AG04450 (cell line): ENCODE results near the gene BUB1B. TPM values are rescaled to one million over a fixed set of nuclear protein-coding genes. Genes with fewer than 3 reads are reported as not detected.

Experiments used
- CTCF ChIA-PET: fragments of 300-600, 350-600 bp; formaldehyde crosslinking; extraction: SDS; loops from one replicate; lab custom pipeline; 2022; ENCODE audit warnings: antibody characterized with exemption, inconsistent platforms; lab: Charles Lee
- POLR2A ChIA-PET: fragments of 350-600 bp; formaldehyde crosslinking; extraction: SDS; loops from one replicate; lab custom pipeline; 2021; ENCODE audit warnings: antibody characterized with exemption, inconsistent platforms; lab: Yijun Ruan, JAX
- DNase-seq: peaks from one replicate; pipeline ENCODE4 v3.0.0-alpha.2; 2011; ENCODE audit warnings: low read depth, low spot score
- H3K27ac ChIP-seq: one replicate; pipeline ENCODE4 v1.5.1; 2012; ENCODE audit warnings: low read depth, low read length, control low read depth
- H3K27me3 ChIP-seq: one replicate; pipeline ENCODE4 v1.6.0; 2012; ENCODE audit warnings: low read length; ENCODE audit not compliant: control insufficient read depth, insufficient read depth
- H3K4me3 ChIP-seq: 2 replicates; pipeline ENCODE4 v1.5.1; 2011; ENCODE audit warnings: mild to moderate bottlenecking, low read depth, low read length, control low read depth
- H3K9me3 ChIP-seq: 2 replicates; pipeline ENCODE4 v1.5.1; 2012; ENCODE audit warnings: low read length; ENCODE audit not compliant: control insufficient read depth, insufficient read depth
- CTCF ChIP-seq: IDR thresholded peaks from 2 replicates; pipeline ENCODE4 v1.5.1; 2011; ENCODE audit warnings: low read depth, low read length, control low read depth, inconsistent platforms
- polyA plus RNA-seq: library from polyadenylated mRNA; depleted of rRNA; stranded (reverse); fragments of >200 nt; gene quantifications from 2 replicates; pipeline ENCODE4 v1.2.3, GENCODE V29; 2011

BUB1B gene
- polyA plus RNA-seq, 1 experiment, result 9.0 TPM

- Histone ChIP-seq H3K4me3 (no peak overlapping the region), H3K9me3 (no peaks in the 10 kb centered on the region), H3K27me3 (peaks cover 21% of the 10 kb centered on the region), H3K27ac (no peak overlapping the region)
- DNase-seq, result no peak
- POLR2A ChIA-PET, result no interaction called here
- no peak for TF ChIP-seq CTCF
- CTCF ChIA-PET, result interaction anchor here (1.8 kb wide), 1 partner anchor 33 kb away, joined by 6 read pairs; no protein-coding TSS in a partner anchor
Measured at GRCh38 chr15:40242213-40242599, 81.3 kb downstream of the BUB1B start.

GRCh38 chr15:40242601-40243000 is 81.7 kb downstream of the BUB1B start:
- ChIA-PET CTCF (no interaction called here), POLR2A (no interaction called here)
- H3K27me3 ChIP-seq, result peaks cover 25% of the 10 kb centered on the region
- H3K9me3 ChIP-seq, result no peaks in the 10 kb centered on the region
- no peak for DNase-seq
- no peak overlapping the region for H3K4me3 ChIP-seq
- TF ChIP-seq CTCF, result no peak
- no peak overlapping the region for H3K27ac ChIP-seq

- peaks cover 30% of the 10 kb centered on the region for H3K27me3 ChIP-seq
- H3K27ac ChIP-seq, result no peak overlapping the region
- no peak for TF ChIP-seq CTCF
- H3K4me3 ChIP-seq, result no peak overlapping the region
- POLR2A ChIA-PET, result no interaction called here
- no peaks in the 10 kb centered on the region for H3K9me3 ChIP-seq
- CTCF ChIA-PET, result interaction anchor here (3.4 kb wide), 1 partner anchor 32 kb away, joined by 14 read pairs; no protein-coding TSS in a partner anchor
- DNase-seq, result no peak
Measured at GRCh38 chr15:40243126-40243810, 82.4 kb downstream of the BUB1B start.

GRCh38 chr15:40244961-40245523 is 84.2 kb downstream of the BUB1B start:
- H3K9me3 ChIP-seq, result no peaks in the 10 kb centered on the region
- no peak overlapping the region for H3K27ac ChIP-seq
- ChIA-PET POLR2A (interaction anchor here (0.6 kb wide), 1 partner anchor 138 kb away, joined by 3 read pairs; the partner anchor contains the start of gene KNSTRN), CTCF (interaction anchor here (0.9 to 3.4 kb wide), 2 partner anchors 28 to 30 kb away, joined by 3 to 14 read pairs; no protein-coding TSS in a partner anchor)
- no peak for DNase-seq
- H3K4me3 ChIP-seq, result no peak overlapping the region
- peaks cover 29% of the 10 kb centered on the region for H3K27me3 ChIP-seq
- TF ChIP-seq CTCF, result no peak
